PC-3 (cell line): Measurements from ENCODE around the gene SERINC4. TPM values are rescaled to one million over a fixed set of nuclear protein-coding genes. Genes with fewer than 3 reads are reported as not detected.
A peak's percentile ranks its signal among the peaks of the same experiment; 100 is the strongest.

Experiments used
- ATAC-seq: fragments of 200-7000 bp; cut with Tn5 transposase; 2 replicates; pipeline ENCODE4 v1.9.1; 2020; ENCODE audit warnings: mild to moderate bottlenecking, moderate library complexity
- BruUV-seq: library from RNA; stranded (reverse); fragments of 400-500 nt; replicated peaks from 2 replicates; lab custom pipeline; 2021; lab: Mats Ljungman, UMichigan
- CTCF ChIA-PET: fragments of 300-600 bp; sonication (Branson Sonifier 250); formaldehyde crosslinking; loops from one replicate; lab custom pipeline; 2022; ENCODE audit warnings: antibody characterized with exemption; lab: Charles Lee
- POLR2A ChIA-PET: fragments of 300-600 bp; sonication (Branson Sonifier 250); formaldehyde crosslinking; loops from one replicate; lab custom pipeline; 2022; ENCODE audit warnings: antibody characterized with exemption; ENCODE audit not compliant: unreplicated experiment; lab: Charles Lee
- DNase-seq: peaks from one replicate; pipeline ENCODE4 v3.0.0-alpha.2; 2015
- H2AFZ ChIP-seq: fragments of 300-600 bp; sonication (generic); 2 replicates; pipeline ENCODE4 v1.6.0; 2016; ENCODE audit warnings: antibody characterized with exemption, low read length
- H3F3A ChIP-seq: fragments of 300-600 bp; sonication (generic); one replicate; pipeline ENCODE4 v1.6.0; 2017; ENCODE audit warnings: antibody characterized with exemption, low read length, control low read depth, mild to moderate bottlenecking; ENCODE audit not compliant: unreplicated experiment
- H3K27ac ChIP-seq: fragments of 300-600 bp; sonication (generic); 2 replicates; pipeline ENCODE4 v1.5.1; 2016; ENCODE audit warnings: mild to moderate bottlenecking, low read length
- H3K27me3 ChIP-seq: fragments of 300-600 bp; sonication (generic); 2 replicates; pipeline ENCODE4 v1.6.1; 2016; ENCODE audit warnings: low read length, mixed read lengths
- H3K36me3 ChIP-seq: fragments of 300-600 bp; sonication (generic); 2 replicates; pipeline ENCODE4 v1.6.1; 2016; ENCODE audit warnings: low read depth, mixed run types, low read length, mixed read lengths
- H3K4me1 ChIP-seq: fragments of 300-600 bp; sonication (generic); 2 replicates; pipeline ENCODE4 v1.5.1; 2016; ENCODE audit warnings: low read length; ENCODE audit not compliant: insufficient read depth
- H3K4me2 ChIP-seq: fragments of 300-600 bp; sonication (generic); 2 replicates; pipeline ENCODE4 v1.6.0; 2016; ENCODE audit warnings: low read length
- H3K4me3 ChIP-seq: fragments of 300-600 bp; sonication (generic); 2 replicates; pipeline ENCODE4 v1.5.1; 2016; ENCODE audit warnings: mild to moderate bottlenecking, low read length, mixed read lengths
- H3K79me2 ChIP-seq: fragments of 300-600 bp; sonication (generic); 2 replicates; pipeline ENCODE4 v1.6.1; 2017; ENCODE audit warnings: low read length, mixed read lengths
- H3K9ac ChIP-seq: fragments of 300-600 bp; sonication (generic); 2 replicates; pipeline ENCODE4 v1.6.0; 2016; ENCODE audit warnings: mild to moderate bottlenecking, low read length
- H3K9me2 ChIP-seq: fragments of 300-600 bp; sonication (generic); replicated peaks from 2 replicates; pipeline ENCODE4 v1.6.1; 2016; ENCODE audit warnings: mixed run types, low read length, mixed read lengths
- H3K9me3 ChIP-seq: fragments of 300-600 bp; sonication (generic); 2 replicates; pipeline ENCODE4 v1.6.1; 2016; ENCODE audit warnings: low read length, mixed read lengths
- H4K20me1 ChIP-seq: fragments of 300-600 bp; sonication (generic); 2 replicates; pipeline ENCODE4 v1.6.1; 2016; ENCODE audit warnings: low read length, mixed read lengths
- EZH2 ChIP-seq: fragments of 300-600 bp; sonication (generic); IDR thresholded peaks from one replicate; pipeline ENCODE4 v1.6.1; 2017; ENCODE audit warnings: antibody characterized with exemption, mild to moderate bottlenecking, low read length; ENCODE audit not compliant: unreplicated experiment
- EZH2phosphoT487 ChIP-seq: fragments of 300-600 bp; sonication (generic); IDR thresholded peaks from 2 replicates; pipeline ENCODE4 v1.6.1; 2018; ENCODE audit warnings: mild to moderate bottlenecking, antibody characterized with exemption, low read length, borderline replicate concordance
- intact Hi-C: fragments of 100-400 bp; cut with micrococcal nuclease; formaldehyde crosslinking; loops from 2 replicates; pipeline ENCODE4 v1.9.0; 2023
- total RNA-seq: library from RNA; depleted of rRNA; stranded (reverse); fragments of >200 nt; gene quantifications from 2 replicates; pipeline ENCODE4 v1.2.3, GENCODE V29; 2014
- TF ChIP-seq, protein P1 (sequence below): fragments of 300-600 bp; sonication (generic); conservative IDR thresholded peaks from 2 replicates; pipeline ENCODE4 v1.5.1; 2017; ENCODE audit warnings: antibody characterized with exemption, low read depth, mild to moderate bottlenecking, low read length

The SERINC4 gene
- total RNA-seq, 1 experiment from 2014 or later: not detected

DNA sequence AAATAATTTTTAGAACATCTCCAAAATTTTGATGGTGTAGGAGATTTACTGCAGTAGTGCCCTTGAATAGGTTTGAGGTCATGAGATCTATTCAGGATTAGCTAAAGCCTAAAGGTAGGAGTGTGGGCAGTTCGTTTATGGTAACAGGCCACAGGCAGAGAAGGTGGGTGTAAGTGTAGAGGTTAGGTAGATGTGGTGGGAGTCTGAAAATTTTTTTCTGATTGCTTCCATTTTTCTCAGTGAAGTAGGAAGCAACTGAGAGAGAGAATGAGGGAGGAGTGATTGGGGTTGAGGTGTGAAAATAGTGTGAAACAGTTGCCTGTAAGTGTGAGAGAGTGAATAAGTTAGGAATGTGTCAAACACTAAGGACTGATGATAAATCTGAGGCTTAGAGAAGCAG lies 21.0 kb downstream of the SERINC4 start:
- H3K4me1 ChIP-seq: peaks cover 17% of the 10 kb centered on the region; the same call in 1 of the 2 replicates
- DNase-seq (no peak), ATAC-seq (no peak)
- ChIA-PET POLR2A (no interaction called here), CTCF (no interaction called here)
- no TSS peak for BruUV-seq
- no peak overlapping the region for H3K27ac ChIP-seq
- intact Hi-C loops: no loop called here
- no peak overlapping the region for H3K9ac ChIP-seq
- H3K79me2 ChIP-seq: peaks cover 10% of the 10 kb centered on the region; the same call in 1 of the 2 replicates
- peaks cover 5% of the 10 kb centered on the region; the same call in 1 of the 2 replicates for H3K36me3 ChIP-seq
- no peaks in the 10 kb centered on the region for H4K20me1 ChIP-seq
- no peaks in the 10 kb centered on the region for H3F3A ChIP-seq
- no peak overlapping the region for H3K4me3 ChIP-seq
- no peak overlapping the region for H2AFZ ChIP-seq
- H3K27me3 ChIP-seq: no peaks in the 10 kb centered on the region
- H3K9me3 ChIP-seq: no peaks in the 10 kb centered on the region
- no peak for TF ChIP-seq EZH2
- TF ChIP-seq, protein P1, sequence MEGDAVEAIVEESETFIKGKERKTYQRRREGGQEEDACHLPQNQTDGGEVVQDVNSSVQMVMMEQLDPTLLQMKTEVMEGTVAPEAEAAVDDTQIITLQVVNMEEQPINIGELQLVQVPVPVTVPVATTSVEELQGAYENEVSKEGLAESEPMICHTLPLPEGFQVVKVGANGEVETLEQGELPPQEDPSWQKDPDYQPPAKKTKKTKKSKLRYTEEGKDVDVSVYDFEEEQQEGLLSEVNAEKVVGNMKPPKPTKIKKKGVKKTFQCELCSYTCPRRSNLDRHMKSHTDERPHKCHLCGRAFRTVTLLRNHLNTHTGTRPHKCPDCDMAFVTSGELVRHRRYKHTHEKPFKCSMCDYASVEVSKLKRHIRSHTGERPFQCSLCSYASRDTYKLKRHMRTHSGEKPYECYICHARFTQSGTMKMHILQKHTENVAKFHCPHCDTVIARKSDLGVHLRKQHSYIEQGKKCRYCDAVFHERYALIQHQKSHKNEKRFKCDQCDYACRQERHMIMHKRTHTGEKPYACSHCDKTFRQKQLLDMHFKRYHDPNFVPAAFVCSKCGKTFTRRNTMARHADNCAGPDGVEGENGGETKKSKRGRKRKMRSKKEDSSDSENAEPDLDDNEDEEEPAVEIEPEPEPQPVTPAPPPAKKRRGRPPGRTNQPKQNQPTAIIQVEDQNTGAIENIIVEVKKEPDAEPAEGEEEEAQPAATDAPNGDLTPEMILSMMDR: no peak
- no peak for TF ChIP-seq EZH2phosphoT487
- H3K4me2 ChIP-seq: no peak overlapping the region
- no peaks in the 10 kb centered on the region for H3K9me2 ChIP-seq

DNA sequence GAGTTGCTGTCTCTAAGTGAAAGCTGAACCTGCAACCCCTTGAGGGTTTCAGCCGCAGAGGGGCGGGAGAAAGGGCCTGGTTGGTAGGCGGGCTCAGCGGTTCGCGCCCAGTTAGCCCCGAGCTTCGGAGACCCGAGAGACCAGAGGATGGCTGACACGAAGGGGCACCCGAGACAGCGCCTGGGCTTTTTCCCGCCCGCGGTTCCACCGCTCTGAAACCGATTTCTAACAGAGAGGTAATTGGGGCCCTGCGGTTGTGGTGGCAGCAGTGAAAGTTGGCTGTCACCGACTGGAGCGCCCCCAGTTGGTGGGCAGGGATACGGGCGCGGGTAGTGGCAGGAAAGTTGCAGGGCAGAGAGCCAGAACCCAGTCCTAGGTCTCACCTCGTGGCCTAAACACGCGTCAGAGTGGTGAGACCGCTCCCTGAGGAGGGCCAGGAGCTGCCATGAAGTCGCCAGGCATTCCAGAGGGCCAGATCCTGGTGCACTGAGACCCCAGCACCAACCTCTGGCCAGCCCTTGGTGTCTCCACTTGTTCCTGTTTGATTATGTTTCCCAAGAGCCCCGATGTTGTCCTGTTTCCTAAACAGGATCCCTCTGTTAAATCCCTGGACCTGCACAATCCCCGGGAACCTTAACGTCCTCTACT lies 22.6 kb downstream of the SERINC4 start:
- POLR2A ChIA-PET: interaction anchor here (0.5 kb wide), 1 partner anchor 15 kb away, joined by 3 read pairs; the partner anchor contains the start of gene SERF2
- H3K36me3 ChIP-seq: peaks cover 17% of the 10 kb centered on the region
- DNase-seq (peak; percentile 77), ATAC-seq (peak; percentile 52)
- no peaks in the 10 kb centered on the region for H3K9me3 ChIP-seq
- intact Hi-C loops: loop anchor here (2.0 kb wide), 1 partner anchor 15 kb away; the partner anchor contains the start of gene SERF2
- H3K27ac ChIP-seq: peak overlapping the region; percentile 63
- H3K9me2 ChIP-seq: no peaks in the 10 kb centered on the region
- peaks cover 17% of the 10 kb centered on the region; the same call in 1 of the 2 replicates for H3K4me1 ChIP-seq
- H3K9ac ChIP-seq: peak overlapping the region; percentile 73
- H4K20me1 ChIP-seq: no peaks in the 10 kb centered on the region
- H2AFZ ChIP-seq: peak overlapping the region; percentile 90
- H3K27me3 ChIP-seq: no peaks in the 10 kb centered on the region
- TF ChIP-seq EZH2phosphoT487 (no peak), EZH2 (no peak)
- TF ChIP-seq, protein P1: peak; percentile 94
- H3F3A ChIP-seq: no peaks in the 10 kb centered on the region
- peaks cover 10% of the 10 kb centered on the region; the same call in 1 of the 2 replicates for H3K79me2 ChIP-seq
- H3K4me3 ChIP-seq: peak overlapping the region; percentile 83
- BruUV-seq: TSS peak; percentile 14
- CTCF ChIA-PET: interaction anchor here (0.5 to 1.1 kb wide), 3 partner anchors 47 to 678 kb away, joined by 4 read pairs; partner anchors contain the start of gene MFAP1
- peak overlapping the region; percentile 82 for H3K4me2 ChIP-seq
